IMR-90 (cell line): ENCODE results near the gene TSPAN4.

Experiments
- POLR2A ChIP-seq: IDR thresholded peaks from 2 replicates; pipeline ENCODE4 v1.6.1; 2012; ENCODE audit warnings: mild to moderate bottlenecking, low read depth, low read length
- RCOR1 ChIP-seq: IDR thresholded peaks from 2 replicates; pipeline ENCODE4 v1.6.1; 2012; ENCODE audit warnings: mild to moderate bottlenecking, low read length, improper control_type of control experiment; ENCODE audit not compliant: insufficient replicate concordance
- RFX5 ChIP-seq: IDR thresholded peaks from 2 replicates; pipeline ENCODE4 v1.8.0; 2012; ENCODE audit warnings: low read depth, mild to moderate bottlenecking, low read length, moderate library complexity
- TF ChIP-seq, protein P1 (sequence below): conservative IDR thresholded peaks from 2 replicates; pipeline ENCODE4 v1.5.1; 2012; ENCODE audit warnings: mild to moderate bottlenecking, low read depth, low read length, improper control_type of control experiment

DNA sequence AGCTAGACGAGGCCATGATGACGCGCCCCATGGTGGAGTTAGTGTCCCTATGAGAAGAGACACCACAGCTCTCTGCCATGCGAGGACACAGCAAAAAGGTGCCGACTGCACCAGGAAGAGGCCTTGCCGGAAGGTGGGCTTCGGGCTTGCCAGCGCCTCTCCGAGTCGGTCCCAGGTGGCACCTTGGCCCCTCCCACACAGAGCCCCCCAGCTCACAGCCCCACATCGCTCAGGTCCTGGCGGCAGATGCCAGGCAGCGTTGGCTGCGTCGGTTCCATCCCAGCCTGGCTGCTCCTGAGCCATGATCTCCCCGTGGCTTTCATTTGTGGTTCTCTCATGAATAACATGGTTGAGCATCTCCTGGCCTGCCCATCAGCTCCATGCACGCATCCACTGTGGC, 43.9 kb downstream of the TSPAN4 start:
- no peak for TF ChIP-seq RFX5
- TF ChIP-seq, protein P1, sequence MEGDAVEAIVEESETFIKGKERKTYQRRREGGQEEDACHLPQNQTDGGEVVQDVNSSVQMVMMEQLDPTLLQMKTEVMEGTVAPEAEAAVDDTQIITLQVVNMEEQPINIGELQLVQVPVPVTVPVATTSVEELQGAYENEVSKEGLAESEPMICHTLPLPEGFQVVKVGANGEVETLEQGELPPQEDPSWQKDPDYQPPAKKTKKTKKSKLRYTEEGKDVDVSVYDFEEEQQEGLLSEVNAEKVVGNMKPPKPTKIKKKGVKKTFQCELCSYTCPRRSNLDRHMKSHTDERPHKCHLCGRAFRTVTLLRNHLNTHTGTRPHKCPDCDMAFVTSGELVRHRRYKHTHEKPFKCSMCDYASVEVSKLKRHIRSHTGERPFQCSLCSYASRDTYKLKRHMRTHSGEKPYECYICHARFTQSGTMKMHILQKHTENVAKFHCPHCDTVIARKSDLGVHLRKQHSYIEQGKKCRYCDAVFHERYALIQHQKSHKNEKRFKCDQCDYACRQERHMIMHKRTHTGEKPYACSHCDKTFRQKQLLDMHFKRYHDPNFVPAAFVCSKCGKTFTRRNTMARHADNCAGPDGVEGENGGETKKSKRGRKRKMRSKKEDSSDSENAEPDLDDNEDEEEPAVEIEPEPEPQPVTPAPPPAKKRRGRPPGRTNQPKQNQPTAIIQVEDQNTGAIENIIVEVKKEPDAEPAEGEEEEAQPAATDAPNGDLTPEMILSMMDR = no peak
- TF ChIP-seq RCOR1 = no peak
- no peak for TF ChIP-seq POLR2A
